ENCODE measurements around the gene ADGRV1. TPM values are rescaled to one million over a fixed set of nuclear protein-coding genes. Genes with fewer than 3 reads are reported as not detected.

Gene ADGRV1
- total and polyA plus RNA-seq, 7 experiments from 2014 or later: 0.32 to 1.1 TPM; not detected in 5

GRCh38 chr5:91016954-91017700, 458.5 kb downstream of the ADGRV1 start:
- H3K27me3 Mint-ChIP-seq: peaks cover 16 to 30% (median 20%) of the 10 kb centered on the region in 5 donors
- H3K27ac ChIP-seq (ENCODE audit: low read depth, low read length): no peak overlapping the region
- H3K27ac Mint-ChIP-seq: no peak overlapping the region
- H3K27me3 ChIP-seq (ENCODE audit: control insufficient read depth in 2 of 2, insufficient read depth in 2 of 2, low read length in 2 of 2): no peaks in the 10 kb centered on the region
- H3K36me3 ChIP-seq (ENCODE audit: control insufficient read depth in 2 of 3, insufficient read depth in 3 of 3, low read length in 3 of 3): no peaks in the 10 kb centered on the region
- H3K4me3 Mint-ChIP-seq: no peak overlapping the region
- H3K4me3 ChIP-seq (ENCODE audit: low read length): no peak overlapping the region
- no peaks in the 10 kb centered on the region for H3K36me3 Mint-ChIP-seq
- ATAC-seq (no peak), DNase-seq (no peak)
- H3K9me3 ChIP-seq (ENCODE audit: control insufficient read depth in 2 of 3, low read length in 3 of 3): no peaks in the 10 kb centered on the region
- CTCF ChIA-PET: no interaction called here
- H3K4me1 Mint-ChIP-seq: no peaks in the 10 kb centered on the region
- peaks cover 0 to 15% (median 3%) of the 10 kb centered on the region in 11 donors for H3K9me3 Mint-ChIP-seq
- no peaks in the 10 kb centered on the region for H3K4me1 ChIP-seq (ENCODE audit: control insufficient read depth in 2 of 2, insufficient read depth in 2 of 2, low read length in 2 of 2)
- intact Hi-C loops (cut with micrococcal nuclease): no loop called here
- POLR2A ChIA-PET: no interaction called here

GRCh38 chr5:91018200-91018599, 459.6 kb downstream of the ADGRV1 start:
- H3K9me3 ChIP-seq (ENCODE audit: control insufficient read depth in 2 of 3, low read length in 3 of 3): no peaks in the 10 kb centered on the region
- H3K4me1 ChIP-seq (ENCODE audit: control insufficient read depth in 2 of 2, insufficient read depth in 2 of 2, low read length in 2 of 2): no peaks in the 10 kb centered on the region
- H3K4me3 ChIP-seq (ENCODE audit: low read length): no peak overlapping the region
- no peak overlapping the region for H3K27ac Mint-ChIP-seq
- H3K4me3 Mint-ChIP-seq: no peak overlapping the region
- ATAC-seq (no peak), DNase-seq (no peak)
- no peak overlapping the region for H3K27ac ChIP-seq (ENCODE audit: low read depth, low read length)
- H3K9me3 Mint-ChIP-seq: peaks cover 0 to 15% (median 3%) of the 10 kb centered on the region in 11 donors
- H3K27me3 ChIP-seq (ENCODE audit: control insufficient read depth in 2 of 2, insufficient read depth in 2 of 2, low read length in 2 of 2): no peaks in the 10 kb centered on the region
- ChIA-PET POLR2A (no interaction called here), CTCF (no interaction called here)
- no peaks in the 10 kb centered on the region for H3K36me3 ChIP-seq (ENCODE audit: control insufficient read depth in 2 of 3, insufficient read depth in 3 of 3, low read length in 3 of 3)
- no peaks in the 10 kb centered on the region for H3K36me3 Mint-ChIP-seq
- peaks cover 16 to 27% (median 20%) of the 10 kb centered on the region in 5 donors for H3K27me3 Mint-ChIP-seq
- no peaks in the 10 kb centered on the region for H3K4me1 Mint-ChIP-seq
- intact Hi-C loops (cut with micrococcal nuclease): no loop called here

- Histone ChIP-seq H3K36me3 (ENCODE audit: control insufficient read depth in 2 of 3, insufficient read depth in 3 of 3, low read length in 3 of 3) (no peaks in the 10 kb centered on the region), H3K9me3 (ENCODE audit: control insufficient read depth in 2 of 3, low read length in 3 of 3) (no peaks in the 10 kb centered on the region), H3K4me1 (ENCODE audit: control insufficient read depth in 2 of 2, insufficient read depth in 2 of 2, low read length in 2 of 2) (no peaks in the 10 kb centered on the region), H3K27ac (ENCODE audit: low read depth, low read length) (no peak overlapping the region), H3K27me3 (ENCODE audit: control insufficient read depth in 2 of 2, insufficient read depth in 2 of 2, low read length in 2 of 2) (no peaks in the 10 kb centered on the region), H3K4me3 (ENCODE audit: low read length) (no peak overlapping the region)
- POLR2A ChIA-PET: no interaction called here
- intact Hi-C loops (cut with micrococcal nuclease): no loop called here
- H3K9me3 Mint-ChIP-seq: peaks cover 0 to 15% (median 2%) of the 10 kb centered on the region in 11 donors
- H3K4me3 Mint-ChIP-seq: no peak overlapping the region
- H3K27ac Mint-ChIP-seq: no peak overlapping the region
- peaks cover 16 to 27% (median 19%) of the 10 kb centered on the region in 5 donors for H3K27me3 Mint-ChIP-seq
- H3K36me3 Mint-ChIP-seq: no peaks in the 10 kb centered on the region
- ATAC-seq (no peak), DNase-seq (no peak)
- H3K4me1 Mint-ChIP-seq: no peaks in the 10 kb centered on the region
- CTCF ChIA-PET: no interaction called here
These were observed 460.2 kb downstream of the ADGRV1 start for GRCh38 chr5:91018712-91019371.

GRCh38 chr5:91020065-91020800, 461.6 kb downstream of the ADGRV1 start:
- DNase-seq (no peak), ATAC-seq (no peak)
- POLR2A ChIA-PET: no interaction called here
- no peaks in the 10 kb centered on the region for H3K4me1 Mint-ChIP-seq
- CTCF ChIA-PET: no interaction called here
- peaks cover 5 to 20% (median 16%) of the 10 kb centered on the region in 5 donors for H3K27me3 Mint-ChIP-seq
- H3K4me3 Mint-ChIP-seq: no peak overlapping the region
- H3K36me3 Mint-ChIP-seq: no peaks in the 10 kb centered on the region
- H3K27ac Mint-ChIP-seq: no peak overlapping the region
- no peak overlapping the region for H3K27ac ChIP-seq (ENCODE audit: low read depth, low read length)
- no peak overlapping the region for H3K4me3 ChIP-seq (ENCODE audit: low read length)
- peaks cover 0 to 6% (median 0%) of the 10 kb centered on the region in 11 donors for H3K9me3 Mint-ChIP-seq
- no peaks in the 10 kb centered on the region for H3K27me3 ChIP-seq (ENCODE audit: control insufficient read depth in 2 of 2, insufficient read depth in 2 of 2, low read length in 2 of 2)
- H3K36me3 ChIP-seq (ENCODE audit: control insufficient read depth in 2 of 3, insufficient read depth in 3 of 3, low read length in 3 of 3): no peaks in the 10 kb centered on the region
- intact Hi-C loops (cut with micrococcal nuclease): no loop called here
- H3K4me1 ChIP-seq (ENCODE audit: control insufficient read depth in 2 of 2, insufficient read depth in 2 of 2, low read length in 2 of 2): no peaks in the 10 kb centered on the region
- H3K9me3 ChIP-seq (ENCODE audit: control insufficient read depth in 2 of 3, low read length in 3 of 3): no peaks in the 10 kb centered on the region

- ChIA-PET CTCF (interaction anchor here (1.1 kb wide), 1 partner anchor 50 kb away, joined by 3 read pairs; no protein-coding TSS in a partner anchor), POLR2A (no interaction called here)
- Mint-ChIP-seq H3K36me3 (no peaks in the 10 kb centered on the region), H3K4me1 (no peaks in the 10 kb centered on the region), H3K9me3 (no peaks in the 10 kb centered on the region), H3K27me3 (peaks cover 0 to 13% (median 9%) of the 10 kb centered on the region in 5 donors), H3K27ac (no peak overlapping the region), H3K4me3 (no peak overlapping the region)
- Histone ChIP-seq H3K27me3 (ENCODE audit: control insufficient read depth in 2 of 2, insufficient read depth in 2 of 2, low read length in 2 of 2) (no peaks in the 10 kb centered on the region), H3K36me3 (ENCODE audit: control insufficient read depth in 2 of 3, insufficient read depth in 3 of 3, low read length in 3 of 3) (no peaks in the 10 kb centered on the region), H3K4me3 (ENCODE audit: low read length) (no peak overlapping the region), H3K9me3 (ENCODE audit: control insufficient read depth in 2 of 3, low read length in 3 of 3) (no peaks in the 10 kb centered on the region), H3K4me1 (ENCODE audit: control insufficient read depth in 2 of 2, insufficient read depth in 2 of 2, low read length in 2 of 2) (no peaks in the 10 kb centered on the region), H3K27ac (ENCODE audit: low read depth, low read length) (no peak overlapping the region)
- intact Hi-C loops (cut with micrococcal nuclease): no loop called here
- DNase-seq (no peak), ATAC-seq (no peak)
These were observed 463.9 kb downstream of the ADGRV1 start for GRCh38 chr5:91022518-91022917.

GRCh38 chr5:91024206-91024605, 465.6 kb downstream of the ADGRV1 start:
- Mint-ChIP-seq H3K4me3 (no peak overlapping the region), H3K36me3 (no peaks in the 10 kb centered on the region), H3K27ac (no peak overlapping the region), H3K4me1 (no peaks in the 10 kb centered on the region), H3K27me3 (peaks cover 0 to 15% (median 11%) of the 10 kb centered on the region in 5 donors), H3K9me3 (no peaks in the 10 kb centered on the region)
- DNase-seq (no peak), ATAC-seq (no peak)
- intact Hi-C loops (cut with micrococcal nuclease): no loop called here
- no peaks in the 10 kb centered on the region for H3K27me3 ChIP-seq (ENCODE audit: control insufficient read depth in 2 of 2, insufficient read depth in 2 of 2, low read length in 2 of 2)
- H3K9me3 ChIP-seq (ENCODE audit: control insufficient read depth in 2 of 3, low read length in 3 of 3): no peaks in the 10 kb centered on the region
- no peak overlapping the region for H3K4me3 ChIP-seq (ENCODE audit: low read length)
- no peaks in the 10 kb centered on the region for H3K4me1 ChIP-seq (ENCODE audit: control insufficient read depth in 2 of 2, insufficient read depth in 2 of 2, low read length in 2 of 2)
- no peak overlapping the region for H3K27ac ChIP-seq (ENCODE audit: low read depth, low read length)
- ChIA-PET CTCF (no interaction called here), POLR2A (no interaction called here)
- H3K36me3 ChIP-seq (ENCODE audit: control insufficient read depth in 2 of 3, insufficient read depth in 3 of 3, low read length in 3 of 3): no peaks in the 10 kb centered on the region

All from naive thymus-derived CD4-positive, alpha-beta T cell (primary cell).